HL-60 (cell line): Measurements from ENCODE around the gene SHF.
"Not testable (repeated sequence)": the region's sequence is repeated elsewhere in the genome, so short reads cannot be mapped to it uniquely, and the experiment has no call there.

ENCODE experiments used
- DNase-seq, 2 experiments: peaks; one replicate each; pipeline ENCODE4 v3.0.0-alpha.2; 2010 to 2020; ENCODE audit warnings: low read depth in 1 of 2, low spot score in 1 of 2
- H3K27ac ChIP-seq: fragments of 250-450 bp; sonication (Bioruptor Pico); replicated peaks from 2 replicates; pipeline ENCODE4 v1.5.1; 2020; ENCODE audit warnings: mild to moderate bottlenecking, moderate library complexity
- H3K27me3 ChIP-seq: fragments of 250-450 bp; sonication (Bioruptor Pico); 2 replicates; pipeline ENCODE4 v1.5.1; 2021; ENCODE audit warnings: mild to moderate bottlenecking, moderate library complexity; ENCODE audit not compliant: insufficient read depth, poor library complexity, severe bottlenecking
- H3K4me3 ChIP-seq: replicated peaks from 2 replicates; pipeline ENCODE4 v1.5.1; 2011; ENCODE audit warnings: mild to moderate bottlenecking, control low read depth, low read length; ENCODE audit not compliant: insufficient read depth
- CTCF ChIP-seq: IDR thresholded peaks from one replicate; pipeline ENCODE4 v1.5.1; 2011; ENCODE audit warnings: low read length, control low read depth, inconsistent platforms; ENCODE audit not compliant: insufficient read depth
- GABPA ChIP-seq: IDR thresholded peaks from 2 replicates; pipeline ENCODE4 v1.6.1; 2012; ENCODE audit warnings: low read depth
- POLR2AphosphoS5 ChIP-seq: IDR thresholded peaks from 2 replicates; pipeline ENCODE4 v1.6.1; 2012; ENCODE audit warnings: low read depth
- REST ChIP-seq: IDR thresholded peaks from 2 replicates; pipeline ENCODE4 v1.6.1; 2012; ENCODE audit warnings: low read depth; ENCODE audit not compliant: insufficient replicate concordance
- SPI1 ChIP-seq: IDR thresholded peaks from 2 replicates; pipeline ENCODE4 v1.6.1; 2012; ENCODE audit warnings: low read depth, mild to moderate bottlenecking, borderline replicate concordance

Gene SHF

GRCh38 chr15:45136378-45136764, 51.4 kb downstream of the SHF start:
- H3K4me3 ChIP-seq = no peak overlapping the region
- no peak for TF ChIP-seq CTCF
- TF ChIP-seq REST = no peak
- no peak for TF ChIP-seq POLR2AphosphoS5
- no peak for TF ChIP-seq SPI1
- no peak for TF ChIP-seq GABPA
- no peak overlapping the region for H3K27ac ChIP-seq
- peaks cover 23% of the 10 kb centered on the region for H3K27me3 ChIP-seq
- no peak for DNase-seq

- not testable (repeated sequence) for H3K27ac ChIP-seq, H3K4me3 ChIP-seq, DNase-seq
- H3K27me3 ChIP-seq = peaks cover 23% of the 10 kb centered on the region
Observed at GRCh38 chr15:45135705-45136377, 51.9 kb downstream of the SHF start.

GRCh38 chr15:45134682-45135604, 52.8 kb downstream of the SHF start:
- DNase-seq = no peak
- TF ChIP-seq REST (no peak), CTCF (no peak), GABPA (no peak), POLR2AphosphoS5 (no peak), SPI1 (no peak)
- H3K27ac ChIP-seq = no peak overlapping the region
- H3K4me3 ChIP-seq = no peak overlapping the region
- H3K27me3 ChIP-seq = peaks cover 31% of the 10 kb centered on the region

GRCh38 chr15:45134046-45134445, 53.7 kb downstream of the SHF start:
- Histone ChIP-seq H3K27ac (no peak overlapping the region), H3K4me3 (no peak overlapping the region), H3K27me3 (peaks cover 40% of the 10 kb centered on the region)
- no peak for DNase-seq
- no peak for TF ChIP-seq REST
- no peak for TF ChIP-seq GABPA
- no peak for TF ChIP-seq CTCF
- no peak for TF ChIP-seq SPI1
